ENCODE results near the gene ZBTB20. TPM values are rescaled to one million over a fixed set of nuclear protein-coding genes. Genes with fewer than 3 reads are reported as not detected.

ZBTB20 gene
- total and polyA plus RNA-seq, 10 of the 15 experiments (the other 5 are each of a cell fraction or from before 2014, with no cell fraction given): 0.20 to 5.5 (median 2.2) TPM

DNA sequence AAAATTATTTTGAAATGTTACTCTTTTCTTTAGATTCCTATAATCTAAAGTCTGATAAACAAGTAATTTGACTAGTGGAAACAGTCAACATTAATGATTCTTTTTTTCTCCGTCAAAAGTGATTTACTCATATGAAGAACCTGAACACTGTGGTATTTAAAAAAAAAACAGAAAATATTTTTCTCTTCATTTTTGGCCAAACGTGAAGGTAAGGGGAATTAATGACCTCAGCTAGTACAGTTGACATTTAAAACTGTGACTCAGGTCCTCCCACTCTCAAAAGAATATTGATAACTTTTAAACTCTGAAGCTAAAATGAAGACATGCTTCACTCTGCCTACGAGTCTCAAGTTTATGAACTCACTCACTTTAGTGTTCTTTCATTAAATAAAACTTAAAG lies 818.7 kb downstream of the ZBTB20 start (continued):
- TF ChIP-seq MEF2A (IDR thresholded peaks at IDR 0.05; ENCODE audit: insufficient read depth, low read depth, low read length): 0 out of 2 replicates have a peak, but pooled peaks have one; percentile 6
- peak; percentile 57; the same call in 1 of the 2 replicates for TF ChIP-seq RUNX3 (IDR thresholded peaks at IDR 0.05; ENCODE audit: low read length)
- 0 out of 2 replicates have a peak, but pooled peaks have one; percentile 40 for TF ChIP-seq NFIC (IDR thresholded peaks at IDR 0.05; ENCODE audit: low read depth, low read length)
- no peak for TF ChIP-seq POLR2A (IDR thresholded peaks at IDR 0.05; ENCODE audit: low read depth, low read length)
- TF ChIP-seq, protein P1, sequence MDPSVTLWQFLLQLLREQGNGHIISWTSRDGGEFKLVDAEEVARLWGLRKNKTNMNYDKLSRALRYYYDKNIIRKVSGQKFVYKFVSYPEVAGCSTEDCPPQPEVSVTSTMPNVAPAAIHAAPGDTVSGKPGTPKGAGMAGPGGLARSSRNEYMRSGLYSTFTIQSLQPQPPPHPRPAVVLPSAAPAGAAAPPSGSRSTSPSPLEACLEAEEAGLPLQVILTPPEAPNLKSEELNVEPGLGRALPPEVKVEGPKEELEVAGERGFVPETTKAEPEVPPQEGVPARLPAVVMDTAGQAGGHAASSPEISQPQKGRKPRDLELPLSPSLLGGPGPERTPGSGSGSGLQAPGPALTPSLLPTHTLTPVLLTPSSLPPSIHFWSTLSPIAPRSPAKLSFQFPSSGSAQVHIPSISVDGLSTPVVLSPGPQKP (IDR thresholded peaks at IDR 0.05; ENCODE audit: low read depth, low read length): no peak
- TF ChIP-seq ZNF384 (IDR thresholded peaks at IDR 0.05; ENCODE audit: borderline replicate concordance, low read depth, low read length): peak; percentile 35; the same call in 1 of the 2 replicates
- no peak for TF ChIP-seq ZBED1 (IDR thresholded peaks at IDR 0.05; ENCODE audit: borderline replicate concordance)
- TF ChIP-seq CBX5 (IDR thresholded peaks at IDR 0.05; ENCODE audit: low read depth): no peak
- no peak for TF ChIP-seq ZZZ3 (IDR thresholded peaks at IDR 0.05; ENCODE audit: control insufficient read depth, insufficient read length, low read depth)
- no peak for TF ChIP-seq NFYA (IDR thresholded peaks at IDR 0.05; ENCODE audit: borderline replicate concordance, low read depth, low read length)
- TF ChIP-seq, protein P2, sequence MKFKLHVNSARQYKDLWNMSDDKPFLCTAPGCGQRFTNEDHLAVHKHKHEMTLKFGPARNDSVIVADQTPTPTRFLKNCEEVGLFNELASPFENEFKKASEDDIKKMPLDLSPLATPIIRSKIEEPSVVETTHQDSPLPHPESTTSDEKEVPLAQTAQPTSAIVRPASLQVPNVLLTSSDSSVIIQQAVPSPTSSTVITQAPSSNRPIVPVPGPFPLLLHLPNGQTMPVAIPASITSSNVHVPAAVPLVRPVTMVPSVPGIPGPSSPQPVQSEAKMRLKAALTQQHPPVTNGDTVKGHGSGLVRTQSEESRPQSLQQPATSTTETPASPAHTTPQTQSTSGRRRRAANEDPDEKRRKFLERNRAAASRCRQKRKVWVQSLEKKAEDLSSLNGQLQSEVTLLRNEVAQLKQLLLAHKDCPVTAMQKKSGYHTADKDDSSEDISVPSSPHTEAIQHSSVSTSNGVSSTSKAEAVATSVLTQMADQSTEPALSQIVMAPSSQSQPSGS (IDR thresholded peaks at IDR 0.05; ENCODE audit: low read length): peak; percentile 56; the same call in 1 of the 2 replicates
- no peak for TF ChIP-seq MEF2B (IDR thresholded peaks at IDR 0.05; ENCODE audit: partially characterized antibody, poor library complexity, severe bottlenecking)
- no peak for TF ChIP-seq NFXL1 (IDR thresholded peaks at IDR 0.05; ENCODE audit: borderline replicate concordance)
- TF ChIP-seq SRF (IDR thresholded peaks at IDR 0.05; ENCODE audit: low read depth in 2 of 2, low read length in 2 of 2): no peak
- TF ChIP-seq, protein P3, sequence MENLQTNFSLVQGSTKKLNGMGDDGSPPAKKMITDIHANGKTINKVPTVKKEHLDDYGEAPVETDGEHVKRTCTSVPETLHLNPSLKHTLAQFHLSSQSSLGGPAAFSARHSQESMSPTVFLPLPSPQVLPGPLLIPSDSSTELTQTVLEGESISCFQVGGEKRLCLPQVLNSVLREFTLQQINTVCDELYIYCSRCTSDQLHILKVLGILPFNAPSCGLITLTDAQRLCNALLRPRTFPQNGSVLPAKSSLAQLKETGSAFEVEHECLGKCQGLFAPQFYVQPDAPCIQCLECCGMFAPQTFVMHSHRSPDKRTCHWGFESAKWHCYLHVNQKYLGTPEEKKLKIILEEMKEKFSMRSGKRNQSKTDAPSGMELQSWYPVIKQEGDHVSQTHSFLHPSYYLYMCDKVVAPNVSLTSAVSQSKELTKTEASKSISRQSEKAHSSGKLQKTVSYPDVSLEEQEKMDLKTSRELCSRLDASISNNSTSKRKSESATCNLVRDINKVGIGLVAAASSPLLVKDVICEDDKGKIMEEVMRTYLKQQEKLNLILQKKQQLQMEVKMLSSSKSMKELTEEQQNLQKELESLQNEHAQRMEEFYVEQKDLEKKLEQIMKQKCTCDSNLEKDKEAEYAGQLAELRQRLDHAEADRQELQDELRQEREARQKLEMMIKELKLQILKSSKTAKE (IDR thresholded peaks at IDR 0.05; ENCODE audit: low read depth, poor library complexity, severe bottlenecking): no peak
- TF ChIP-seq NBN (IDR thresholded peaks at IDR 0.05): no peak
- TF ChIP-seq FOXM1 (IDR thresholded peaks at IDR 0.05; ENCODE audit: low read depth, low read length): peak; percentile 42; the same call in 1 of the 2 replicates
- TF ChIP-seq, protein P4, sequence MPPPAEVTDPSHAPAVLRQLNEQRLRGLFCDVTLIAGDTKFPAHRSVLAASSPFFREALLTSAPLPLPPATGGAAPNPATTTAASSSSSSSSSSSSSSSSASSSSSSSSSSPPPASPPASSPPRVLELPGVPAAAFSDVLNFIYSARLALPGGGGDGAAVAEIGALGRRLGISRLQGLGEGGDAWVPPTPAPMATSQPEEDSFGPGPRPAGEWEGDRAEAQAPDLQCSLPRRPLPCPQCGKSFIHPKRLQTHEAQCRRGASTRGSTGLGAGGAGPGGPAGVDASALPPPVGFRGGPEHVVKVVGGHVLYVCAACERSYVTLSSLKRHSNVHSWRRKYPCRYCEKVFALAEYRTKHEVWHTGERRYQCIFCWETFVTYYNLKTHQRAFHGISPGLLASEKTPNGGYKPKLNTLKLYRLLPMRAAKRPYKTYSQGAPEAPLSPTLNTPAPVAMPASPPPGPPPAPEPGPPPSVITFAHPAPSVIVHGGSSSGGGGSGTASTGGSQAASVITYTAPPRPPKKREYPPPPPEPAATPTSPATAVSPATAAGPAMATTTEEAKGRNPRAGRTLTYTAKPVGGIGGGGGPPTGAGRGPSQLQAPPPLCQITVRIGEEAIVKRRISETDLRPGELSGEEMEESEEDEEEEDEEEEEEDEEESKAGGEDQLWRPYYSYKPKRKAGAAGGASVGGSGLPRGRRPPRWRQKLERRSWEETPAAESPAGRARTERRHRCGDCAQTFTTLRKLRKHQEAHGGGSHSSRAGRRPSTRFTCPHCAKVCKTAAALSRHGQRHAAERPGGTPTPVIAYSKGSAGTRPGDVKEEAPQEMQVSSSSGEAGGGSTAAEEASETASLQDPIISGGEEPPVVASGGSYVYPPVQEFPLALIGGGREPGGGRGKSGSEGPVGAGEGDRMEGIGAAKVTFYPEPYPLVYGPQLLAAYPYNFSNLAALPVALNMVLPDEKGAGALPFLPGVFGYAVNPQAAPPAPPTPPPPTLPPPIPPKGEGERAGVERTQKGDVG (CRISPR knock-in tag; IDR thresholded peaks at IDR 0.05): no peak
